GM13976 (cell line): ENCODE measurements around the gene WWP2.
"Not testable (repeated sequence)": the region's sequence is repeated elsewhere in the genome, so short reads cannot be mapped to it uniquely, and the experiment has no call there.

Experiments
- DNase-seq: peaks from one replicate; pipeline ENCODE4 v3.0.0; 2012; ENCODE audit warnings: low spot score
- CTCF ChIP-seq: IDR thresholded peaks from 2 replicates; pipeline ENCODE4 v1.5.1; 2012; ENCODE audit warnings: borderline replicate concordance, mild to moderate bottlenecking; ENCODE audit not compliant: insufficient read depth; ENCODE audit errors: extremely low read depth, missing control alignments, control extremely low read depth
- in situ Hi-C: fragments of 300-500 bp; cut with MboI; formaldehyde crosslinking; loops from one replicate; pipeline ENCODE4 v1.12.0; 2022; ENCODE audit warnings: low sequenced_read_pairs, mixed read lengths, inconsistent platforms; ENCODE audit not compliant: unreplicated experiment

The WWP2 gene

DNA sequence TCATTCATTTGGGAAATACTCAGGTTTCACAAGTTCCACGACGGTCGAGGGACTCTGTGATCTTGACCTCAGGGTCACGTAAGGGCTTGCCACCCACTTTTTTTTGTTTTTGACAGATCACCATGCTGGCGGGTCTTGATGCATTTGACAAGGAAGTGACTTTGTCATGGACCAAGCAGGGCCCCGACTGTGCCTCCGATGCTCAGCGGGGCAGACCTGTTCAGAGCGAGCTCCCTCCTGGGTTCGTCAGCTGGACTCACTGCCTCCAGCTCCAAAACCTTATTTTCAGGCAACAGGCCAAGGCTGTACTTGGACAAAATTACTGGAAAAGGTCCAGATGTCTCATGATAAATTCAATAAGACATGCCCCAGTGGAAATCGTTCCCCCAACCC, 180.0 kb downstream of the WWP2 start:
- no peak for DNase-seq
- in situ Hi-C loops, result loop anchor here (25.0 kb wide), 1 partner anchor 555 kb away; the partner anchor contains the start of gene TERF2
- TF ChIP-seq CTCF, result no peak

- in situ Hi-C loops, result loop anchor here (25.0 kb wide), 1 partner anchor 555 kb away; the partner anchor contains the start of gene TERF2
- no peak for TF ChIP-seq CTCF
- no peak for DNase-seq
Measured at GRCh38 chr16:69942627-69943170, 180.6 kb downstream of the WWP2 start.

GRCh38 chr16:69943241-69944036, 181.3 kb downstream of the WWP2 start:
- in situ Hi-C loops, result loop anchor here (25.0 kb wide), 1 partner anchor 556 kb away; the partner anchor contains the start of gene TERF2
- not testable (repeated sequence) for DNase-seq

DNA sequence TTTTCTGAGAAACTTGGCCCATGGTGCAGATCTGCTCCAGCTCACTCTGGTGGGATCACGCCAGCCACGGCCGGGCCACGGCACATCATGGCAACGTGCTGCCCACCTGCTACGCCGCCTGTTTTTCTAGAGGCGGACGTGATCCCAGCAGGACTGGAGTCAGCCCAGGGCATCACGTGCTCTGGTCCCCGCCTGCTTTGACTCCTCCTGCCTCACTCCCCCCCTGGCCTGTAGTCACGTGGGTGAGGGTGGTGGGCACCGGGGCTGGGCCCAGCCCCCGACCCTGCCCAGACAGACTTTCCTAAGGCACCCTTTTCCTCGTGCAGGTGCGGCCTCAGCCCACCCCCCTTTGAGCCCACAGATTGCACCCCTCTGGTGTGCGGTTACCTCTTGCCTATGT, 188.3 kb downstream of the WWP2 start:
- in situ Hi-C loops, result not testable (repeated sequence)

DNA sequence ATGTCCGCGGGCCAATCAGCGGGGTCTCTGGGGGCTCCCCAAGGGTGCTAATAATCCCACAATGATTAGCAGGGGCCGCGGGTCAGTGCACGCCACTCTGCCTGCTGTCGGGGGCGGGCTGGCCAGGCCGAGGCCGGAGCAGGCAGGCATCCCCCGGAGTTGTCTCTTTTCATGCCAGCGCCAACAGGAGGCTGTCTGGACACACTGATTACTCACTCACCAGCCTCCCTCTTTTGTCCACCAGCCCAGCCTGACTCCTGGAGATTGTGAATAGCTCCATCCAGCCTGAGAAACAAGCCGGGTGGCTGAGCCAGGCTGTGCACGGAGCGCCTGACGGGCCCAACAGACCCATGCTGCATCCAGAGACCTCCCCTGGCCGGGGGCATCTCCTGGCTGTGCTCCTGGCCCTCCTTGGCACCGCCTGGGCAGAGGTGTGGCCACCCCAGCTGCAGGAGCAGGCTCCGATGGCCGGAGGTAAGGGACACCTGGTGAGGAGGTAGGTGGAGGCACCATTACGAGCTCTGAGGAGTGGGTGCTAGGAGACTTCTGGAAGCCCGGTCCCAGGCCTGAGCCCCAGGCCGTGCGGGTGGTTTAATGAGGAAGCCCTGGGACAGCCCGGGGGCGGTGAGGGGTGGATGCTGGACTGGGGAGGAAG, 189.0 kb downstream of the WWP2 start, which contains the start of gene CLEC18A:
Gene CLEC18A (plus strand): TSS at position 318 of the 655 bp plus-strand sequence. CDS start 33 bp downstream, at position 351.
- DNase-seq, in situ Hi-C loops: not testable (repeated sequence)

More for the DNA sequence above, 188.3 kb downstream of the WWP2 start:
- DNase-seq, result not testable (repeated sequence)

GRCh38 chr16:69951672-69952031, 189.5 kb downstream of the WWP2 start:
- DNase-seq, in situ Hi-C loops: not testable (repeated sequence)

GRCh38 chr16:69952116-69952515, 190.0 kb downstream of the WWP2 start:
- in situ Hi-C loops, result not testable (repeated sequence)

GRCh38 chr16:69952572-69953355, 190.6 kb downstream of the WWP2 start:
- in situ Hi-C loops, DNase-seq: not testable (repeated sequence)

More at GRCh38 chr16:69952116-69952515, 190.0 kb downstream of the WWP2 start:
- DNase-seq, result not testable (repeated sequence)

GRCh38 chr16:69954241-69954640, 192.1 kb downstream of the WWP2 start:
- in situ Hi-C loops, DNase-seq: not testable (repeated sequence)

DNA sequence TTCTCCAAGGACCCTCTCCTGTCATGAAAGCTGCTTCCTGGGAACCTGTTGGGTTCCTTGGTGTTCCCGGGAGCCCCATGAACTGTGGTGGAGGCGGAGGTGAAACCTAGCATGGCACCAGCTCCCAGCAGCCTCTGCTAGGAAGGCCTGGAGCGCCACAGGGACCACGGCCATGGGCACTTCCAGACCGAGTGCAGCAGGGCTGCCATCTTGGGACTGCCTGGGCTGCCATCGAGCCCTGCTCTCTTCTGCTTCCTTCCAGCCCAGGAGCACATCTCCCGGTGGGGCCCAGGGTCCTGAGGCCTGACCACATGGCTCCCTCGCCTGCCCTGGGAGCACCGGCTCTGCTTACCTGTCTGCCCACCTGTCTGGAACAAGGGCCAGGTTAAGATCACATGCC, 201.2 kb downstream of the WWP2 start:
- in situ Hi-C loops, DNase-seq: not testable (repeated sequence)

DNA sequence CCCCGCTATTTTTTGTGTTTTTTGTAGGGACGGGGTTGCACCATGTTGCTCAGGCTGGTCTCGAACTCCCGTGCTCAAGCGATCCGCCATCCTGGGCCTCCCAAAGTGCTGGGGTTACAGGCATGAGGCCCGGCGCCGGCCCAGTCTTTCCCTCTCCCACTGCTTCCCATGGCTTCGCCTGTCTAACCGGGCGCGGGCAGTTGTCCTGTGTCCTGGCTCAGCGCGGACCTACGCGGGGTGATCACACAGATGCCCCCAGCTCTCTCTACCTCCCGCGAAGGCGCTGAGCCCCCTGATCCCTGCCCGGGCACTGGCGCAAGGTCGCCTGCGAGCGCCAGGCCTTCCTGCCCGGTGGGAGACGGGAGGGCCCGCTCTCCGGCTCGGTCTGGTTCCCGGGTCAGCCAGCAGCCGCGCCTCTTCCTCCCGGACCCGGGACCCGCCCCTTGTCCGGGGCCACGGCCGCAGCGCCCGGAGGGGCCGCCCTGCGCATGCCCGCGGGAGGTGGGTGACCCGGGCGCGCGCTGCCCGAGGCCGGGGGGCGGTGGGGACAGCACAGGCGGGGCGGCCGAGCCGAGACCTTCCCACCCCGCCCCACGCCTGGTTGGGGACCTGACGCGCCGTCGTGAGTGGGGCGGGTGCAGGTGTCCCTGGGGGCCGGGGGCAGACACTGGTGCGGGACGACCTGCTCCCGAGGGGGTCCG, 203.0 kb downstream of the WWP2 start:
- in situ Hi-C loops, result not testable (repeated sequence)
- DNase-seq, result peak; percentile 72

- in situ Hi-C loops, DNase-seq: not testable (repeated sequence)
Measured at GRCh38 chr16:69965661-69966054, 203.5 kb downstream of the WWP2 start.

DNA sequence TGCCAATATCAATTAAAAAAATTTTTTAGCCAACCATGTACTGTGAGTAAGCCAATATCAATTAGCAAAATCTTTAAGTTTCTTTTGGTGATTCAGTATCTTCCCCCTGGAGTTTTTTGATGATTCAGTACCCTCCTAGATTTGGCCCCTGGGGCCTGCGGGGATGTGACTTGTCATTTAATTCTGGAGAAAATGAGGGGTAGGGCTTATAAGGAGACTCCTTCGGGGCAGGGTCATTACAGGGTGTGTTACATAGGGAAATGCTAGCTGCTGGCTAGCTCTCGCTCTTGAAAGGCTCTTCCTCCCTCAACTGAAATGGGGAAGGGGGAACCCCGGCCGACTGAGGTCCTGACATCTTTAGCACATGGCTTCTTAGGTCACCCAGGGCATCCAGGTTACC, 205.6 kb downstream of the WWP2 start:
- in situ Hi-C loops, DNase-seq: not testable (repeated sequence)

DNA sequence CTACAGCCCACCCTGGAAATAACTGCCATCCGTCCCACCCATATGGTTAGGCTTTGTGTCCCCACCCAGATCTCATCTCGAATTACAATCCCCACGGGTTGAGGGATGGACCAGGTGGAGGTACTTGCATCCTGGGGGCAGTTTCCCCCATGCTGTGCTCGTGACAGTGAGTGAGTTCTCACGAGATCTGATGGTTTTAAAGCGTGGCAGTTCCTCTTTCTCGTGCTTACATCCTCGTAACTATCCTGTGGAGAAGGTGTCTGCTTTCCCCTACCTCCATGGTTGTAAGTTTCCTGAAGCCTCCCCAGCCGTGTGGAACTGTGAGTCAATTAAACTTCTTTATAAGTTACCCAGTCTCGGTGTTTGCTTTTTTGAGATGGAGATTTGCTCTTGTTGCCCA, 206.0 kb downstream of the WWP2 start:
- DNase-seq, in situ Hi-C loops: not testable (repeated sequence)

- in situ Hi-C loops, DNase-seq: not testable (repeated sequence)
Measured at GRCh38 chr16:69969657-69970056, 207.5 kb downstream of the WWP2 start.
